Glutamatergic neuron (in vitro differentiated cells): ENCODE data around the gene PCDHB9. TPM values are rescaled to one million over a fixed set of nuclear protein-coding genes. Genes with fewer than 3 reads are reported as not detected.
"Not testable (repeated sequence)": the region's sequence is repeated elsewhere in the genome, so short reads cannot be mapped to it uniquely, and the experiment has no call there.

Experiments
- DNase-seq: peaks from one replicate; pipeline ENCODE4 v3.0.0; 2022
- H3K27ac Mint-ChIP-seq: one replicate; pipeline ENCODE4 v1.8.0; 2020; ENCODE audit warnings: mild to moderate bottlenecking, mixed read lengths, inconsistent platforms; ENCODE audit not compliant: unreplicated experiment
- H3K27me3 Mint-ChIP-seq: one replicate; pipeline ENCODE4 v1.8.0; 2020; ENCODE audit warnings: mild to moderate bottlenecking, moderate library complexity, mixed read lengths, inconsistent platforms; ENCODE audit not compliant: unreplicated experiment
- H3K36me3 Mint-ChIP-seq: one replicate; pipeline ENCODE4 v1.8.0; 2020; ENCODE audit warnings: mild to moderate bottlenecking, mixed read lengths, inconsistent platforms; ENCODE audit not compliant: unreplicated experiment
- H3K4me1 Mint-ChIP-seq: one replicate; pipeline ENCODE4 v1.8.0; 2020; ENCODE audit warnings: mild to moderate bottlenecking, low read depth, mixed read lengths, inconsistent platforms; ENCODE audit not compliant: unreplicated experiment
- H3K4me3 Mint-ChIP-seq: one replicate; pipeline ENCODE4 v1.8.0; 2020; ENCODE audit warnings: mild to moderate bottlenecking, mixed read lengths, inconsistent platforms; ENCODE audit not compliant: unreplicated experiment
- H3K9me3 Mint-ChIP-seq: one replicate; pipeline ENCODE4 v1.8.0; 2020; ENCODE audit warnings: mild to moderate bottlenecking, moderate library complexity, mixed read lengths, inconsistent platforms; ENCODE audit not compliant: unreplicated experiment
- total RNA-seq: library from RNA; stranded (reverse); fragmentation: NEBNext Ultra II Directional; extraction: Animal tissue kit (Norgen Biotek cat#: 25700); gene quantifications from one replicate; pipeline ENCODE4 v1.2.1, GENCODE V29; 2021; ENCODE audit not compliant: unreplicated experiment
- TF ChIP-seq, protein P1 (sequence below): fragments of 200-600 bp; sonication (generic); IDR thresholded peaks from one replicate; pipeline ENCODE4 v1.5.0; 2021; ENCODE audit not compliant: partially characterized antibody, unreplicated experiment

Gene PCDHB9
- total RNA-seq, 1 donor from 2014 or later: 12.2 TPM

DNA sequence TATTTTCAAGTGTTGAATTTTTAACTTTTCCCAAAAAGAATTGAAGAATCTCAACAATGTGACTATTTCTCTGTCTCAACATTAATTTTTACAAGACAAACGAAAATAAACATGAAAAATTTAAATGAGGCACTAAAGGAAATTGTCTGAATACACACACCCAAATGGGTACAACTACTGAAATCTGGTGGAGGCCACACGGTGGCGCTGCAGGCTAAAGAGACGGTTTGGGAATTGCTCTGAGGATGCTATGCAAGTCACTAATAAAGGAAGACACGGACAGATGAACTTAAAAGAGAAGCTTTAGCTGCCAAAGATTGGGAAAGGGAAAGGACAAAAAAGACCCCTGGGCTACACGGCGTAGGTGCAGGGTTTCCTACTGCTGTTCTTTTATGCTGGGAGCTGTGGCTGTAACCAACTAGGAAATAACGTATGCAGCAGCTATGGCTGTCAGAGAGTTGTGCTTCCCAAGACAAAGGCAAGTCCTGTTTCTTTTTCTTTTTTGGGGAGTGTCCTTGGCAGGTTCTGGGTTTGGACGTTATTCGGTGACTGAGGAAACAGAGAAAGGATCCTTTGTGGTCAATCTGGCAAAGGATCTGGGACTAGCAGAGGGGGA lies 5.3 kb downstream of the PCDHB9 start, which contains the start of gene PCDHB10:
Gene PCDHB10, plus strand, starts transcription at position 244 of the 616 bp plus-strand sequence. Its CDS starts 200 bp downstream, at position 444.
- Mint-ChIP-seq H3K27me3 (peaks cover 12% of the 10 kb centered on the region), H3K4me1 (no peaks in the 10 kb centered on the region), H3K27ac (peak within 1 kb of the TSS; percentile 82), H3K9me3 (peaks cover 33% of the 10 kb centered on the region), H3K4me3 (peak within 1 kb of the TSS; percentile 86), H3K36me3 (peaks cover 61% of the 10 kb centered on the region)
- peak; percentile 74 for DNase-seq
- TF ChIP-seq, protein P1, sequence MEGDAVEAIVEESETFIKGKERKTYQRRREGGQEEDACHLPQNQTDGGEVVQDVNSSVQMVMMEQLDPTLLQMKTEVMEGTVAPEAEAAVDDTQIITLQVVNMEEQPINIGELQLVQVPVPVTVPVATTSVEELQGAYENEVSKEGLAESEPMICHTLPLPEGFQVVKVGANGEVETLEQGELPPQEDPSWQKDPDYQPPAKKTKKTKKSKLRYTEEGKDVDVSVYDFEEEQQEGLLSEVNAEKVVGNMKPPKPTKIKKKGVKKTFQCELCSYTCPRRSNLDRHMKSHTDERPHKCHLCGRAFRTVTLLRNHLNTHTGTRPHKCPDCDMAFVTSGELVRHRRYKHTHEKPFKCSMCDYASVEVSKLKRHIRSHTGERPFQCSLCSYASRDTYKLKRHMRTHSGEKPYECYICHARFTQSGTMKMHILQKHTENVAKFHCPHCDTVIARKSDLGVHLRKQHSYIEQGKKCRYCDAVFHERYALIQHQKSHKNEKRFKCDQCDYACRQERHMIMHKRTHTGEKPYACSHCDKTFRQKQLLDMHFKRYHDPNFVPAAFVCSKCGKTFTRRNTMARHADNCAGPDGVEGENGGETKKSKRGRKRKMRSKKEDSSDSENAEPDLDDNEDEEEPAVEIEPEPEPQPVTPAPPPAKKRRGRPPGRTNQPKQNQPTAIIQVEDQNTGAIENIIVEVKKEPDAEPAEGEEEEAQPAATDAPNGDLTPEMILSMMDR: peak; percentile 64

DNA sequence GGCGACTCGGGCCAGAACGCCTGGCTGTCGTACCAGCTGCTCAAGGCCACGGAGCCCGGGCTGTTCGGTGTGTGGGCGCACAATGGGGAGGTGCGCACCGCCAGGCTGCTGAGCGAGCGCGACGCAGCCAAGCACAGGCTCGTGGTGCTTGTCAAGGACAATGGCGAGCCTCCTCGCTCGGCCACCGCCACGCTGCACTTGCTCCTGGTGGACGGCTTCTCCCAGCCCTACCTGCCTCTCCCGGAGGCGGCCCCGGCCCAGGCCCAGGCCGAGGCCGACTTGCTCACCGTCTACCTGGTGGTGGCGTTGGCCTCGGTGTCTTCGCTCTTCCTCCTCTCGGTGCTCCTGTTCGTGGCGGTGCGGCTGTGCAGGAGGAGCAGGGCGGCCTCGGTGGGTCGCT lies 7.4 kb downstream of the PCDHB9 start:
- Mint-ChIP-seq H3K36me3 (peaks cover 58% of the 10 kb centered on the region), H3K9me3 (peaks cover 29% of the 10 kb centered on the region), H3K4me3 (peak overlapping the region; percentile 30)
- H3K27ac Mint-ChIP-seq, H3K4me1 Mint-ChIP-seq, H3K27me3 Mint-ChIP-seq, DNase-seq: not testable (repeated sequence)

DNA sequence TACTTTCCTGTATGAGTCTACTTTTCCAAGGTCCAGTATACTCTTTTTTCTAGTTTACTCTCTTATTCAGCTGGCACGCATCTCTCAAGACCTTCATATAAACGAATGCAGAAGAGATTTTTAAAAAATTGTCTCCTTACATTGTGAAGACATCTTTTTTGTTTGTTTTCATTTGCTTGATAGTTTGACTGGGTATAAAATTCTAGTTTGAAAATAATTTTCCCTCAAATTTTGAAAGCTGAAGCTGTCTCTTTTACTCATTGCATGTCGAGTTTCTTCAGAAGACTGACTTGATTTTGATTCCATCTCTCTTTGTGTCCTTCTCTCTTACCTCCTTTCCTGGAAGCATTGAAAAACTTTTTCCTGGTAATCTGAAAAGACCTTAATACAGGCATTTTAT lies 9.4 kb downstream of the PCDHB9 start:
- no peak for DNase-seq
- H3K27me3 Mint-ChIP-seq: peaks cover 8% of the 10 kb centered on the region
- H3K27ac Mint-ChIP-seq: no peak overlapping the region
- peaks cover 67% of the 10 kb centered on the region for H3K36me3 Mint-ChIP-seq
- H3K4me1 Mint-ChIP-seq: no peaks in the 10 kb centered on the region
- no peak overlapping the region for H3K4me3 Mint-ChIP-seq
- TF ChIP-seq, protein P1: no peak
- H3K9me3 Mint-ChIP-seq: peaks cover 29% of the 10 kb centered on the region

DNA sequence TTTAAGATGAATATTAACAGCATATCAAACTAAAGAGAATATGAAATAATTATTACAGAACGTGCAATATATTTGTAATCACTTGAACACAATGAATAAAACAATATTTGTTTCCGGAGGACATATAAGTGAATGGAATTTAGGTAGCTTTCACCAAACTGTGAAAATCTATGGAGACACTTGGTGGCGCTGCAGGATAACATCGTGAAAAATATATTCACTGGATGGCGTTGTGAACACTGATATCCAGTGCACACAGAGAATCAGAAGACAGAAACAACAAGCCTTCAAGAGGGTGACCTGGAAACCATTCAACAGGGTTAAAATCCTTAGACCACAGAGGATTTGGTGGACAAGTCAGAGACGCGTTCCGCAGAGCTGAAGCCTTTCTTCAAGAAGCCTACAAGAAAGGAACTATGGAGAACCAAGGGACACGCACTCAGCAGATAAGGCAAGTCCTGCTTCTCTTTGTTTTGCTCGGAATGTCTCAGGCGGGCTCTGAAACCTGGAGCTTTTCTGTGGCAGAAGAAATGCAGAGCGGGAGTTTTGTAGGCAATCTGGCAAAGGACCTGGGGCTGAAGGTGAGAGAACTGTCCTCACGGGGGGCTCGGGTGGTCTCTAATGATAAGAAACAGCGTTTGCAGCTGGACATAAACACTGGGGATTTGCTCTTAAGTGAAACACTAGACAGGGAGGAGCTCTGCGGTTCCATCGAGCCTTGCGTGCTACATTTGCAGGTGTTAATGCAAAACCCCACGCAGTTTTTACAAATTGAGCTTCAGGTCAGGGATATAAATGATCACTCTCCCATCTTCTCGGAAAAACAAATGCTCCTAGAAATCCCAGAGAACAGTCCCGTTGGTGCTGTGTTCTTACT lies 12.6 kb downstream of the PCDHB9 start, which contains the start of gene PCDHB11:
Gene PCDHB11, plus strand, starts transcription at position 269 of the 877 bp plus-strand sequence. Its CDS starts 148 bp downstream, at position 417.
- Mint-ChIP-seq H3K9me3 (peaks cover 17% of the 10 kb centered on the region), H3K27ac (peak within 1 kb of the TSS; percentile 57), H3K4me3 (peak within 1 kb of the TSS; percentile 78), H3K4me1 (no peaks in the 10 kb centered on the region), H3K36me3 (peaks cover 50% of the 10 kb centered on the region), H3K27me3 (peaks cover 3% of the 10 kb centered on the region)
- DNase-seq: no peak
- TF ChIP-seq, protein P1: peak; percentile 23

DNA sequence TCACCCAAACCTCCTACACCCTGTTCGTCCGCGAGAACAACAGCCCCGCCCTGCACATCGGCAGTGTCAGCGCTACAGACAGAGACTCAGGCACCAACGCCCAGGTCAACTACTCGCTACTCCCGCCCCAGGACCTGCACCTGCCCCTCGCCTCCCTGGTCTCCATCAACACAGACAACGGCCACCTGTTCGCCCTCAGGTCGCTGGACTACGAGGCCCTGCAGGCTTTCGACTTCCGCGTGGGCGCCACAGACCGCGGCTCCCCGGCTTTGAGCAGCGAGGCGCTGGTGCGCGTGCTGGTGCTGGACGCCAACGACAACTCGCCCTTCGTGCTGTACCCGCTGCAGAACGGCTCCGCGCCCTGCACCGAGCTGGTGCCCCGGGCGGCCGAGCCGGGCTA lies 14.2 kb downstream of the PCDHB9 start:
- H3K4me3 Mint-ChIP-seq, H3K27me3 Mint-ChIP-seq, H3K27ac Mint-ChIP-seq, DNase-seq, H3K4me1 Mint-ChIP-seq: not testable (repeated sequence)
- Mint-ChIP-seq H3K36me3 (peaks cover 42% of the 10 kb centered on the region), H3K9me3 (peaks cover 17% of the 10 kb centered on the region)

DNA sequence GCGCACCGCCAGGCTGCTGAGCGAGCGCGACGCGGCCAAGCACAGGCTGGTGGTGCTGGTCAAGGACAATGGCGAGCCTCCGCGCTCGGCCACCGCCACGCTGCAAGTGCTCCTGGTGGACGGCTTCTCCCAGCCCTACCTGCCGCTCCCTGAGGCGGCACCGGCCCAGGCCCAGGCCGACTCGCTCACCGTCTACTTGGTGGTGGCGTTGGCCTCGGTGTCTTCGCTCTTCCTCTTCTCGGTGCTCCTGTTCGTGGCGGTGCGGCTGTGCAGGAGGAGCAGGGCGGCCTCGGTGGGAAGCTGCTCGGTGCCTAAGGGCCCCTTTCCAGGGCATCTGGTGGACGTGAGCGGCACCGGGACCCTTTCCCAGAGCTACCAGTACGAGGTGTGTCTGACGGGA lies 14.7 kb downstream of the PCDHB9 start:
- H3K27ac Mint-ChIP-seq, H3K27me3 Mint-ChIP-seq, DNase-seq, H3K4me1 Mint-ChIP-seq, H3K4me3 Mint-ChIP-seq: not testable (repeated sequence)
- Mint-ChIP-seq H3K9me3 (peaks cover 13% of the 10 kb centered on the region), H3K36me3 (peaks cover 37% of the 10 kb centered on the region)
